Muscle of back (tissue), 13 donors: ENCODE results near the gene METTL18. TPM values are rescaled to one million over a fixed set of nuclear protein-coding genes. Genes with fewer than 3 reads are reported as not detected.
"Not testable (repeated sequence)": the region's sequence is repeated elsewhere in the genome, so short reads cannot be mapped to it uniquely, and the experiment has no call there.

Experiments
- DNase-seq, 3 donors: peaks; one replicate each; pipeline versions ENCODE4 v3.0.0 to v3.0.0-alpha.2; 2013
- long read RNA-seq, 9 donors: transcript quantifications; one replicate each; lab custom pipeline, GENCODE V29; 2026
- polyA plus RNA-seq, 10 donors: library from polyadenylated mRNA; unstranded; fragments of 120-200 nt; gene quantifications; one replicate each; pipeline ENCODE4 v1.2.1, GENCODE V29; 2013; ENCODE audit not compliant: insufficient read length in 10 of 10

The METTL18 gene
- polyA plus RNA-seq = 1 to 10 TPM; 6.3 to 9.5 (median 8.3) TPM
- long read RNA-seq, donor 1, partial matches to known transcripts = 0 of 1 reads
- long read RNA-seq, donor 1, other reads (novel, unspliced or antisense) = 0 of 1 reads
- long read RNA-seq, donor 2, partial matches to known transcripts = 0 of 4 reads
- long read RNA-seq, donor 2, other reads (novel, unspliced or antisense) = 0 of 4 reads
- long read RNA-seq, donor 3 = 0 reads
- long read RNA-seq, donor 4, transcript METTL18-202 (2 exons, 1,521 nt) = major isoform, 5 of 5 reads
- long read RNA-seq, donor 4, partial matches to known transcripts = 0 of 5 reads
- long read RNA-seq, donor 4, other reads (novel, unspliced or antisense) = 0 of 5 reads
- long read RNA-seq, donor 5, transcript METTL18-202 (2 exons, 1,521 nt) = major isoform, 5 of 5 reads
- long read RNA-seq, donor 5, partial matches to known transcripts = 0 of 5 reads
- long read RNA-seq, donor 5, other reads (novel, unspliced or antisense) = 0 of 5 reads
- long read RNA-seq, donor 6, transcript METTL18-202 (2 exons, 1,521 nt) = major isoform, 8 of 9 reads
- long read RNA-seq, donor 6, partial matches to known transcripts = 0 of 9 reads
- long read RNA-seq, donor 6, other reads (novel, unspliced or antisense) = 0 of 9 reads
- long read RNA-seq, donor 7, partial matches to known transcripts = 0 of 3 reads
- long read RNA-seq, donor 7, other reads (novel, unspliced or antisense) = 0 of 3 reads
- long read RNA-seq, donor 8, partial matches to known transcripts = 0 of 5 reads
- long read RNA-seq, donor 8, other reads (novel, unspliced or antisense) = 0 of 5 reads
- long read RNA-seq, donor 9 = 0 reads

GRCh38 chr1:169794530-169795416 lies at the start of gene METTL18:
Gene METTL18 (minus strand): TSS chr1:169794907. CDS start chr1:169793695, 1,212 bp downstream.
- peak; percentile 95 to 98 (median 95) for DNase-seq

- DNase-seq = no peak
Measured at GRCh38 chr1:169838942-169839341, 44.2 kb upstream of the METTL18 start.

GRCh38 chr1:169836198-169836597 lies 41.5 kb upstream of the METTL18 start:
- DNase-seq = no peak

GRCh38 chr1:169835647-169836046 lies 40.9 kb upstream of the METTL18 start:
- no peak for DNase-seq

GRCh38 chr1:169834869-169835268 lies 40.2 kb upstream of the METTL18 start:
- DNase-seq = no peak

- DNase-seq = no peak
Measured at GRCh38 chr1:169833179-169833901, 38.6 kb upstream of the METTL18 start.

- DNase-seq = no peak
Measured at GRCh38 chr1:169829671-169830070, 35.0 kb upstream of the METTL18 start.

- no peak for DNase-seq
Measured at GRCh38 chr1:169824153-169824552, 29.4 kb upstream of the METTL18 start.

- DNase-seq = no peak
Measured at GRCh38 chr1:169821500-169821899, 26.8 kb upstream of the METTL18 start.

GRCh38 chr1:169816617-169817016 lies 21.9 kb upstream of the METTL18 start:
- DNase-seq = no peak

GRCh38 chr1:169814265-169814664 lies 19.6 kb upstream of the METTL18 start:
- DNase-seq = no peak

- no peak for DNase-seq
Measured at GRCh38 chr1:169812131-169812530, 17.4 kb upstream of the METTL18 start.

GRCh38 chr1:169811418-169812035 lies 16.8 kb upstream of the METTL18 start:
- DNase-seq = not testable (repeated sequence)

- DNase-seq = peak; percentile 17 to 56 (median 41)
Measured at GRCh38 chr1:169809370-169810095, 14.8 kb upstream of the METTL18 start.

- no peak for DNase-seq
Measured at GRCh38 chr1:169804941-169805340, 10.2 kb upstream of the METTL18 start.

- DNase-seq = no peak
Measured at GRCh38 chr1:169802888-169803287, 8.2 kb upstream of the METTL18 start.

- no peak for DNase-seq
Measured at GRCh38 chr1:169797281-169797680, 2.6 kb upstream of the METTL18 start.

- DNase-seq = no peak
Measured at GRCh38 chr1:169796274-169796810, 1.6 kb upstream of the METTL18 start.

- peak in 1 of 3 donors; percentile 14 for DNase-seq
Measured at GRCh38 chr1:169795687-169796086, 980 bp upstream of the METTL18 start.

GRCh38 chr1:169793730-169794129 lies 977 bp downstream of the METTL18 start:
- no peak for DNase-seq
